Hepatocyte (in vitro differentiated cells): Measurements from ENCODE around the gene RADIL.

Experiments
- EZH2phosphoT487 ChIP-seq: fragments of 200-600 bp; sonication (generic); IDR thresholded peaks from one replicate; pipeline ENCODE4 v1.6.1; 2018; ENCODE audit warnings: antibody characterized with exemption, mild to moderate bottlenecking, low read depth, moderate library complexity; ENCODE audit not compliant: unreplicated experiment, severe bottlenecking
- TF ChIP-seq, protein P1 (sequence below): fragments of 200-600 bp; sonication (generic); IDR thresholded peaks from 2 replicates; pipeline ENCODE4 v1.5.1; 2016; ENCODE audit warnings: antibody characterized with exemption, mild to moderate bottlenecking; ENCODE audit not compliant: poor library complexity

DNA sequence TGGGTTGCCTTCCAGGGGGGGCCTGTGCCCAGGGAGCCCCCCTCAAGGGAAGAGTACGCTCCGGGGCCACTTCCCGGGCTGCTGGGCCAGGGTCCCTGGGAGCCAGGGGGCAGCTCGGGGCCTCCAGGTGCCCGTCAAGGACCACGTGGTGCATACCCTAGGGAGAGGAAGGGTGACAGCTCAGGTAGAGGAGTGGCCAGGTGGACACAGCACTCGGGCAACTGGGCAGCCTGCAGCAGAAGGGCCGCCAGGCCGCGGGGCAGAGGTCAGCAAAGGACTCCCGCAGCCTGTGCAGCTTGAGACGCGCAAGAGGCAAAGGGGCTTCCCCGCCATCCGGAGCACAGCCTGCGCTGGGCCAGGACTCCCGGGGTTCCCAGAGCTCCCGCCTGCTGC is 81.7 kb downstream of the RADIL start:
- TF ChIP-seq, protein P1, sequence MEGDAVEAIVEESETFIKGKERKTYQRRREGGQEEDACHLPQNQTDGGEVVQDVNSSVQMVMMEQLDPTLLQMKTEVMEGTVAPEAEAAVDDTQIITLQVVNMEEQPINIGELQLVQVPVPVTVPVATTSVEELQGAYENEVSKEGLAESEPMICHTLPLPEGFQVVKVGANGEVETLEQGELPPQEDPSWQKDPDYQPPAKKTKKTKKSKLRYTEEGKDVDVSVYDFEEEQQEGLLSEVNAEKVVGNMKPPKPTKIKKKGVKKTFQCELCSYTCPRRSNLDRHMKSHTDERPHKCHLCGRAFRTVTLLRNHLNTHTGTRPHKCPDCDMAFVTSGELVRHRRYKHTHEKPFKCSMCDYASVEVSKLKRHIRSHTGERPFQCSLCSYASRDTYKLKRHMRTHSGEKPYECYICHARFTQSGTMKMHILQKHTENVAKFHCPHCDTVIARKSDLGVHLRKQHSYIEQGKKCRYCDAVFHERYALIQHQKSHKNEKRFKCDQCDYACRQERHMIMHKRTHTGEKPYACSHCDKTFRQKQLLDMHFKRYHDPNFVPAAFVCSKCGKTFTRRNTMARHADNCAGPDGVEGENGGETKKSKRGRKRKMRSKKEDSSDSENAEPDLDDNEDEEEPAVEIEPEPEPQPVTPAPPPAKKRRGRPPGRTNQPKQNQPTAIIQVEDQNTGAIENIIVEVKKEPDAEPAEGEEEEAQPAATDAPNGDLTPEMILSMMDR: no peak
- no peak for TF ChIP-seq EZH2phosphoT487
